GM19193 (cell line): ENCODE measurements around the gene EXOC3.

Experiments
- POLR2A ChIP-seq: IDR thresholded peaks from 4 replicates; pipeline ENCODE4 v1.6.1; 2011; ENCODE audit not compliant: insufficient read depth, insufficient read length; ENCODE audit errors: extremely low read depth

Gene EXOC3

GRCh38 chr5:402615-403359 lies 40.2 kb upstream of the EXOC3 start:
- TF ChIP-seq POLR2A: peak; percentile 25

- TF ChIP-seq POLR2A: no peak
Measured at GRCh38 chr5:403995-404394, 39.0 kb upstream of the EXOC3 start.

- no peak for TF ChIP-seq POLR2A
Measured at GRCh38 chr5:404666-405241, 38.2 kb upstream of the EXOC3 start.

- TF ChIP-seq POLR2A: no peak
Measured at GRCh38 chr5:405421-405820, 37.6 kb upstream of the EXOC3 start.

GRCh38 chr5:406041-406440 lies 36.9 kb upstream of the EXOC3 start:
- TF ChIP-seq POLR2A: no peak

GRCh38 chr5:407051-407450 lies 35.9 kb upstream of the EXOC3 start:
- TF ChIP-seq POLR2A: no peak

GRCh38 chr5:407801-408268 lies 35.1 kb upstream of the EXOC3 start:
- TF ChIP-seq POLR2A: no peak

- TF ChIP-seq POLR2A: no peak
Measured at GRCh38 chr5:410911-411517, 32.0 kb upstream of the EXOC3 start.

GRCh38 chr5:411728-412127 lies 31.2 kb upstream of the EXOC3 start:
- no peak for TF ChIP-seq POLR2A

GRCh38 chr5:415928-416635 lies 26.9 kb upstream of the EXOC3 start:
- TF ChIP-seq POLR2A: no peak

GRCh38 chr5:416636-416960 lies 26.4 kb upstream of the EXOC3 start:
- no peak for TF ChIP-seq POLR2A

GRCh38 chr5:417301-418161 lies 25.4 kb upstream of the EXOC3 start:
- no peak for TF ChIP-seq POLR2A

GRCh38 chr5:418162-419121 lies 24.5 kb upstream of the EXOC3 start:
- TF ChIP-seq POLR2A: no peak
